Measurements from ENCODE around the gene ZNF619.
"Not testable (repeated sequence)": the region's sequence is repeated elsewhere in the genome, so short reads cannot be mapped to it uniquely, and the experiment has no call there.

Gene ZNF619

DNA sequence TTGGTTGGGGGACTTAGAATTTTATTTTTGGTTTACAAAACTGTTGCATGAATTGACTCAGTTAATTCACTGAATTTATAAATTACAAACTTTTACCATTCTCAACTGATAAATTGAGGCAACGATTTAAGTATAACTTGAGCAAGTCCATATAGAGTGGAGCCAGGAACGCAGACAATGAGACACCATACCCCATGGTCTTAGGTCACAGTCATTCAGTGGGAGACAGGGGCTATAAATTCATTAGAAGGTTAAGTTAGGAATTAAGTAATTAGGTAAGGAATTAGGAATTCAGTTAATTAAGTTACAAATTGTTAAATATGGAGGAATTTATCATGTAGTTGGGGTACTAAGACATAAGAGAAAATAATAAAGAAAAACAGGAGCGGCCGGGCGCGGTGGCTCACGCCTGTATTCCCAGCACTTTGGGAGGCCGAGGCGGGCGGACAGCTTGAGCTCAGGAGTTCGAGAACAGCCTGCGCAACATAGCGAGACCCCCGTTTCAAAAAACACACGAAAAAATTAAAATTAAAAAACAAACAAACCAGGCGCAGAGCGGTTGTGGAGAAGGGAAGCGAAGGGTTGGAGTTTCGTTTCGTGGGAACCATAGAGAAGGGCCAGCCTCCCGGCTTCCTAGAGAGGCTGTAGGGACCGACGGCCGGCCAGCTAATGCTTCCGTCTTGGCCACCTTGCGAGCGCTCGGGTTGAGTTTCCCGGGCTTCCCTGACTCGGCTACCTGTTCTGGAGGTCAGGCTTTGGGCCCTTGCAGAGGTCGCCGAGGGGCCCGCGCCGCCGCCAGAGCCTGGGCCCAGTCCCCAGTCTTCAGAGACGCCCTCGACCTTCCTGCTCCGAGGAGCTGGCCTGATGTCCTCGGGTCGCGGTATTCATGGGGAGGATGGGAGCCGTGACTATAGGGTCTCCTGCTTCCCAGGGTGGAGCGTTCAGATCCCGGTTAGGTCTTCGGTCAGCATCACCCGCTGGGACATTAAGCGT lies at the start of gene ZNF619:
TSS of gene ZNF619 (plus strand) at position 645 of the 993 bp plus-strand sequence. CDS start 858 bp downstream, outside the sequence.
- peak; percentile 75 for DNase-seq (ENCODE audit: low spot score)

DNA sequence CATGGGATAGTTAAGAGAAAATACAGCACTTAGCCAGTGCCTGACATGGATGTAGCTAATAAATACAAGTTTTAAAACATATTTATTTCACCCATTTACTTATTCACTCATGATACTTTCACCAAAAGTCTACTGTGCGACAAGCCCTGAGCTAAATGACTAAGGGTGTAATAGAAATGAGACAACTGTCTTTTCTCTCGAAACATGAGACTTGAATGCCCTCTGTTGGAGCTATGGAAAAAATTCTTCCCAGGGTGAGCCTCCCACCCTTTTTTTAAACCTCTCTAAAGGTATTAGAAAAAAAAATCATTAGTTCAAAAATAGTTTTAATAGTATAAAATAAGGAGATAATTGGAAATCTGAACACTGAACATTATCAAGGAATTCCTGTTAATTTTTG lies 44.1 kb upstream of the ZNF619 start:
- DNase-seq (ENCODE audit: low spot score): peak; percentile 19

DNA sequence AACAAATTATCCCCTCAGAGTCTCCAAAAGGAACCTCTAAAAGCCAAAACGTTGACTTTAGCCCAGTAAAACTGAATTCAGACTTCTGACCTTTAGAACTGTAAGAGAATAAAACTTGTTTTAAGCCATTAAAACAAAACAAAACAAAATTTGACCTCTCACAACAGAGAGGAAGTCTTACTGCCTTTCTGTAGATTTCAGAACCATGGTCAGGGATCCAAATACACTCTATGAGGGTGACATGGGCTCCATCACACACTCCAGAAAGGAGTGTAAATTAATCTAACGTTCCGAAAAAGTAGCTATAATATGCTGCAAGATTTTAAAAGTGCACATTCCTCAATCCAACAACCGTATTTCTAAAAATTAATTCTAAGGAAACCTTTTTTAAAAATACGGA lies 39.0 kb upstream of the ZNF619 start:
- no peak for DNase-seq (ENCODE audit: low spot score)

DNA sequence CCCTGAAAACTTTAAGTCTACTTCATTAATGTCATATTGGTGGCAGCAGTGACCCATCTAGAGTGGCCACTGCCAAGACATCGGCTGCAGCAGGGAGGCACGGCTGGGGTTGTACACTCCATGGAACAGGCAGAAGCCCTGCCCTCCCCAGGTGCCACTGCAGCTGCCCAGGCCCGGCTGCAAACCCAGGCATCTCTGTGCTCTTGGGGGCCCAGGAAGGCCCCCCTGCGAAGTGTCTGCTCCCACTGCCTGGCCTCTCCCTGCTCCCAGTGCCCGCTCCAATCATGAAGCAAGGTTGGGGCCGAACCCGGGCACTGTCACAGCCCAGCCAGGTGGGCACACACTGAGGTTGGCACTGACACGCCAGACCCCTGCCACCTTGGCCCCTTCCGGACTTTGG lies 31.9 kb upstream of the ZNF619 start:
- DNase-seq (ENCODE audit: low spot score): no peak

DNA sequence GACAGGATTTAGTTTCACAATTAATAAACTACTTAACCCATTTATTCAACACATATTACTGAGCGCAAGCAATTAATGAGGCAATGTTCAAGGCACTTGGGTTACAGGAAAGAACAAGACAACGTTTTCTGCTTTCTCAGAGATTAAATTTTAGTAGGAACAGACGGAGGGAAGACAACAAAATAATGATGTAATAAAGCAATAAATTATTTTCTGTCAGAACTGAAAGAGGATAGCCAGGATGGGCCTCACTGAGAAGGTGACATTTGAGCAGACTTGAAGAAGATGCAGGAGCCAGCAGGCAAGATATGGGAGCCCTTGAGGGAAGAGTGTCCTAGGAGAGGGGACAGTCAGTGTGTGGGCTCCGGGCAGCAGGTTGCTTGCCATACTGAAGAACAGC lies 31.0 kb upstream of the ZNF619 start:
- no peak for DNase-seq (ENCODE audit: low spot score)

DNA sequence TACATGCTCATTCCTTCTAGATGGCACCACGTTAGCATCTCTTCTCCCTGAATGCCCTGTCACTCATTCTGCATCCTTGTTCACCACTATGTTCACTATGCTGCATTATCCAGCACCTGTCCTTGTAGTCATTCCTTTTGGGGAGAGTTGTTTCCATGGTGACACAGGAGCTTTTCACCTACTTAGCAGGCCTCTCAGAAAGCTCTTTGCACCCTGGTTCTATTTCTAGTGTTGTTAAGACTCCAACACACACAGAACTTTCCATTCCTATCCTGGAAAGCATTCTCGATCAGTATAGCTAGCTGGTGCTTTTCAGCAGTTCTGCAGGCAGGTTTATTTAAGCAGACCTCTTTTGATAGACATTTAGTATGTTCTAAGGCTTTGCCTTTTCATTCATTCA lies 26.5 kb upstream of the ZNF619 start:
- DNase-seq (ENCODE audit: low spot score): no peak

DNA sequence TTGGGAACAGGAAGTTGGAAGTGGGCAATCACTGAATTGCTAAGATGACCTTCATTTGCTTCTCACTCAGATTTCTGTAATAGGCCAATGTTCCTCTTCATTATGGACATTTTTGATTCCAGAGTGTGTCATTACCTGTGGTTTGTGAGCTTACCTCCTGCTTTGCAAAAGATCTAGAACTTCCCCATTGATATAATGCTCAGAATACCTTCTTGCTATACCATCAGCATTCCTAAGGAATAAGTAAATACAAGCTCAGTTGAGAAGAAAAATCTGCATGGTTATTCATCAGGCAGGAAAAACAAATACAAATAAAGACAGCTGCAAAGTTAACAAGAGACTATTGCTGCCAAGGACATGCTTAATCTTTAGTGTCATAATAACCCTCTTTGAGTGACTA lies 25.4 kb upstream of the ZNF619 start:
- DNase-seq (ENCODE audit: low spot score): no peak

DNA sequence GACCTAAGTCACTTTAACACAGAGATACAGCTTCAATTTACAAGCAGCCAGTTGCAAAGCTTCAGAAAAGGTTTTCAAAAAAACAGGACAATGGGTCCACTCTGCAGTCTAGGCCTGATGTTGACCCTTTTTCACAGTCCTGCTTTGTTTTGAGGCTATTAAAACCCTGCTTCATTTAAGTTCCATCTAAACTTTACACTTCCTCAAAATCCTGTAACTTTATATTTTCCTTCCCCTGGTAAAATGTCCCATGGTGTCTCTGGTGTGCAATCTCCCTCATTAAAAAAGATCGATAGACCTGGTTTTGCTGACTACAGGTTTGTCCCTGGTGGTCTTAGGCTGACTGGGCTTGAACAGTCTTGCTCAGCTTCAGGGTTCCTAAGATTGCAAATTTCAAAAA lies 24.9 kb upstream of the ZNF619 start:
- no peak for DNase-seq (ENCODE audit: low spot score)

DNA sequence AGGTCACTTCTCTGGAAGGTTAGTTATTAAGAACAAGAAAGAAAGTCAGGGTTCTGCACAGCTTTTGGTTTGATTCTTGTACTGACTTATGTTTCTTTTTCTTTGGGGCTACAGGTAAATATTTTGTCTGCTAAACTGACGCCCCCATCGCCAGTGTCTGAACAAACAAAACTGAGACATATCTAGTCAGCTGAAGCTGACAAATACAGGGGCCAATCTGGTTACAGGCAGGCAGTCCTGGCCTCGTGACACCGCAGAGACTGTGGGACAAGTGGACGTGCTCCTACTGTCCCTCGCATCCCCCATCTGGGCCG lies 24.4 kb upstream of the ZNF619 start:
- no peak for DNase-seq (ENCODE audit: low spot score)

DNA sequence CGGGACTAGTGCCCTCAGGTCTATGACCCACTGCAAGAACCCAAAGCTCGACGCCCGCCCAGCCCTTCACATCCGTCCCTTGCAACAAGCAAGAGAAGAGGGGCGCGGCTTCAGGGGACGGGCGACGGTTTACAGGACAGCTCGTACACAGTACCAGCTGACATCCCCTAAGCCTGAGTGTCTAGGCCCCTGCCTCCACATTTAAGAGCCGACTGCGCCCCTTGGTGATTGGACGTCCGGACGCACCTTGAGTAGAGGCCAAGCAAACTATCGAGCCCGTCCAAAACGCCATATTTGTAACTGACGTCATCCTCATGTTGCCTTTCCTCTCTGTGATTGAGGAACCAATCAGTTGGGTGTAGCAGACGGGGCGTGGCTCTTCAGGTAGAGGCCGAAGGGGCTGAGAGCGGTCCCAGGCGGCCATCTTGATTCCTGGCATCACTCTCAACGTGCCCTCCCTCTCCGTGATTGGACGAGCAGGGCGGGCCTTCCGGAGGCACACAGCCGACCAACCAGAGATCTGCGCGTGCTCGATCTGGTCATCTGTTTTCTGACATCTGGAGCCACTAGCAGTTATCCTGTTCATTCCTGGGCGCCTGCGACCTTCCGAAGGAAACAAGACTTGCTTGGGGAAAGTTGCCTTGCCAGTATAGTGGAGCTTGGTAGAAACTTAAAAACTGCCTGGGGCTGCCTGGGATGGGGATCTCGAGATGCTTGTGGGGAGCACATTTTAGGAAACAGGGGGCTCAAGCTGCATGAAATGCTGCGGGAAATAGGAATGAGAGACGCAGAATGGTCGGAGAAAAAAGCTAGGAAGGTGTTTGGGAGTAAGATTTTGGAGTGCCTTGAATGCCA lies 23.8 kb upstream of the ZNF619 start:
- peak; percentile 99 for DNase-seq (ENCODE audit: low spot score)

DNA sequence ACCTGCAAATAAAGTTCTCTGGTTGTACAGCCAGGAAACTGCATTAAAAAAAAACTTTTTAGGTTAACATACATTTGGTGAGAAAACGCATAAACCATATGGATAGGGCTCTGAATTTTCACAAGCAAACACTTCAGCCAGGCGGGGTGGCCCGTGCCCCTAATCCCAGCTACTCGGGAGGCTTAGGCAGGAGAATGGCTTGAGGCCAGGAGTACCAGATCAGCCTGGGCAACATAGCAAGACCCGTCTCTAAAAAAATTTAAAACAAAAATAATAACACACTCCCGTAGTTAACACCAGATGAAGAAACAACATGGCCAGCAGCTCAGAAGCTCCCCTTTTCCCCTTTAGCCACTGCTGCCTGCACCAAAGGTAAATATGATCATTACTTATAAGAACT lies 23.0 kb upstream of the ZNF619 start:
- no peak for DNase-seq (ENCODE audit: low spot score)

DNA sequence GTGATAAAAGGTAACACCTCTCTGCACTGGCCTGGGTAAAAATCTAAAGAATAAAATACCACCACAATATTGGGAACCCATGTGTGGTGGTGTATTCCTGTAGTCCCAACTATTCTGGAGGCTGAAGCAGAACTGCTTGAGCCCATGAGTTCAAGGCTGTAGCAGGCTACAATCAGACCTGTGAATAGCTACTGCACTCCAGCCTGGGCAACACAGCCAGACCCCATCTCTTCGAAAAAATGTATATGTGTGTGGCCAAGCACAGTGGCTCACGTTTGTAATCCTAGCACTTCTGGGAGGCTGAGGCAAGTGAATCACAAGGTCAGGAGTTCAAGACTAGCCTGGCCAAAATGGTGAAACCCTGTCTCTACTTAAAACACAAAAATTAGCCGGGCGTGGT lies 21.6 kb upstream of the ZNF619 start:
- DNase-seq (ENCODE audit: low spot score): no peak

DNA sequence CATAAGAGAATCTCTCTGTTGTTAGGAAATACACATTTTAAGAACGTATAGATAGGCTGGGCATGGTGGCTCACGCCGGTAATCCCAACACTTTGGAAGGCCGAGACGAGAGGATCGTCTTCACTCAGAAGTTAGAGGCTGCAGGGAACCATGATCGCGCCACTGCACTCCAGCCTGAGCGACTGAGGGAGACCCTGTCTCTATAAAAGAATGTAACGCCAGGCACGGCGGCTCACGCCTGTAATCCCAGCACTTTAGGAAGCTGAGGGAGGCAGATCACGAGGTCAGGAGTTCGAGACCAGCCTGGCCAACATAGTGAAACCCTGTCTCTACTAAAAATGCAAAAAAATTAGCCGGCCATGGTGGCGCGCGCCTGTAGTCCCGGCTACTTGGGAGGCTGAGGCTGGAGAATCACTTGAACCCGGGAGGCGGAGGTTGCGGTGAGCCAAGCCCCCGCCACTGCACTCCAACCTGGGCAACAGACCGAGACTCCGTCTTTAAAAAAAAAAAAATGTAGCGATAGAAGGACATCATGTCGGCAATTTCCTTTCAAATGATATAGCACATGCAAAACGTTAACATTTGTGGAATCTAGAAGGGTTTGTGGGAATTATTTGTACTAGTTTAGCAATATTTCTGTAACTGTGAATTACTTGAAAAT lies 20.5 kb upstream of the ZNF619 start:
- no peak for DNase-seq (ENCODE audit: low spot score)

DNA sequence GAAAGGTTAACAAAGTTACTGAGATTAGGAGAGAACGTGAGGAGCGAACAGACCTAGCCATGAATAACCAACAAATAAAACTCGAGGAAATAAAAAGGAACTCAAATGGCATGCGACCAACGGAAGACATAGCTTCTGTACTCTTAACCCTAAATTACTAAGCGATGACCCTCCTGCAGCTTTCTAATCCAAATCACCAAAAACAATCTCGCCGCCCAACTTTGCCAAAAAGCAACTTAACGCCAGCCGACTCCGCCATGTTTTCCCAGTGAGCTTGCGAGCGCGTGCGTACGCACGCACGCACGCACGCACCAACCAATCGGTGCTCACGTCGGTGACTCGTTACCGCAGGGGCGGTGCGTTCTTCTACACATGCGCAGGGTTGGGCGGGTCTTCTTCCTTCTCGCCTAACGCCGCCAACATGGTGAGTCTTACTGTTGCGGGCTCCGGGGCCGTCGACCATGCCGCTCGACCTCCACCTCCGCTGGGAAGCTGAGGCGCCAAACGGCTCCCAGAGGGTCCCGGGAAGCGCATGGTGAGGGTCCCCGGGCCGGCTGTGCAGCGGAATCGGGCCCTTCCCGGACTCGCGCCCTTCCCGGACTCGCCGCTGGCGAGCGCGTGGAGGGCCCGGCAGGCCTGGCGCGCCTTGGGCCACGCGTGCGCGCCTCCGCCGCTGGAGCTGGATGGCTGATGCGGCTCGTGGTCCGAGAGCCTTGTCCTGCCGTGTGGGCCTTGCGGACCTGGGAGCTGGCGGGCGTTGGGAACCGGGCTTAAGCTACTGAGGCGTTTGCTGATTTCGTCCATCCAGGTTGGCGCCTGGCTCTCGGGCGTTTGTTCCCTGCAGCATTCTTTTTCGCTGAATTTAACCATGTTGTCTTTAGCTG lies 19.7 kb upstream of the ZNF619 start, which contains the start of gene RPL14:
TSS of gene RPL14 (plus strand) at position 400 of the 884 bp plus-strand sequence. CDS start at position 533, 133 bp downstream.
- peak; percentile 97 for DNase-seq (ENCODE audit: low spot score)

DNA sequence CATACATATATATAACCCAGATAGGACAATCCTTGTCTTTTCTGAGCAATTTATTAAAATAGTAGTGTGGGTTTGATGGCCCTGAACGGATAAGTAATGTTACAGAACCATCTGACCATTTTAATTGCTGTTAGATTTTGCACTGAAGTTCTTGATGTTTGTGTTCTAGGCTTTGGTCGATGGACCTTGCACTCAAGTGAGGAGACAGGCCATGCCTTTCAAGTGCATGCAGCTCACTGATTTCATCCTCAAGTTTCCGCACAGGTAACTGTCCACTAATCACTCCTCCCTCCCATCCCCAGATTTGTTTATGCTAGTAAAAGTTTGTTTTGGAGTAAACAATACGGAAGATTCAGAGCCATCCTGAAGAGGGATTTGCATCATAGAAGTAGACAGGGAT lies 18.4 kb upstream of the ZNF619 start:
- no peak for DNase-seq (ENCODE audit: low spot score)

DNA sequence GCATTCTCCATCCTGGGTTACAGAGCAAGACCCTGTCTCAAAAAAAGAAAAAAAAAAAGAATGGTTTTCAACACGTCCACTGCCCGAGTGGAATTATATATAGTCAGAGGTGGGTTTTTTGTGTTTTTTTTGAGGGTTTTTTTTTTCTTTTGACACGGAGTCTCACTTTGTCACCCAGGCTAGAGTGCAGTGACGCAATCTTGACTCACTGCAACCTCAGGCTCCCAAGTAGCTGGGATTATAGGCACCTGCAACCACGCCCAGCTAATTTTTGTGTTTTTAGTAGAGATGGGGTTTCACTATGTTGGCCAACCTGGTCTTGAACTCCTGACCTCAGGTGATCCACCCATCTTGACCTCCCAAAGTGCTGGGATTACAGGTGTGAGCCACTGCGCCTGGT lies 16.4 kb upstream of the ZNF619 start:
- not testable (repeated sequence) for DNase-seq (ENCODE audit: low spot score)

DNA sequence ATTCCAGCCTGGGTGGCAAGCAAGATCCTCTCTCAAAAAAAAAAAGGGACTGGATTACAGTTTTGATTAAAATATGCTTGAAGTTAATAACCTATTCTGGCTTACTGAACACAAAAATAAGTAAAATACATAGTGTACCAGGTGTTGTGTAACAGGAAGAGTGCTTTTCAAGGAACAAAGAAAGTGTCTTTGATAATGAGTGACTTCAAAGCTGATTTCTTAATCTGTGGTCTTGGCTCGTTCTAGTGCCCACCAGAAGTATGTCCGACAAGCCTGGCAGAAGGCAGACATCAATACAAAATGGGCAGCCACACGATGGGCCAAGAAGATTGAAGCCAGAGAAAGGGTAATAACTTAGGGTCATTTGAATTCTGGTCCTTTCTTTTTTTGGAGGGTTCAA lies 15.8 kb upstream of the ZNF619 start:
- DNase-seq (ENCODE audit: low spot score): no peak

DNA sequence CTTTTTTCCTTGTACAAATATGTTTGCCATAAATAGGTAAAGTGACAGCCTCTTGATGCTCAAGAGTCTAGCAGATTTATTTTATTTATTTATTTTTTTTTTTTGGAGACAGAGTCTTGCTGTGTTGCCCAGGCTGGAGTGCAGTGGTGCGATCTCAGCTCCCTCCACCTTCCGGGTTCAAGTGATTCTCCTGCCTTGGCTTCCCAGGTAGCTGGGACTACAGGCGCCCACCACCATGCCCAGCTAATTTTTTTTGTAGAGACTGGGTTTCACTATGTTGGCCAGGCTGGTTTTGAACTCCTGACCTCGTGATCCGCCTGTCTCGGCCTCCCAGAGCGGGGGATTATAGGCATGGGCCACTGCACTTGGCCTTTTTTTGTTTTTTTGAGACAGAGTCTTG lies 14.1 kb upstream of the ZNF619 start:
- not testable (repeated sequence) for DNase-seq (ENCODE audit: low spot score)

DNA sequence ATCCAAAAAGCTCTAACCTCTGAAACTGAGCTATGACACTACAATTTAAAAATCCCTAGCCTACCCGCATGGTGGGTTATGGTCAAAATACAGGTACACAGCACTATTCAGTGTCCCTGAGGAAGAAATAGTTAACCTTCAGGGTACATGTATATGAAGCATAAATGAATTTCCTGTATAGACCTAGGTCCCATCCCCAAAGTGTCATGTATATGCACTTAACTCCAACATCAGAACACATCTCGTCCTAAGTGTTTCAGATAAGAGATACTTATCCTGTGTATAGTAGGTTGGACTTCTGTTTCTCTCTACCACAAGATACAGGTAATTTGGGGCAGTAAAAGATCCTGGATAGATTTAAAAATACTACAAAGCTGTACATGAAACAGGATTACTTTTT lies 13.3 kb upstream of the ZNF619 start:
- no peak for DNase-seq (ENCODE audit: low spot score)

DNA sequence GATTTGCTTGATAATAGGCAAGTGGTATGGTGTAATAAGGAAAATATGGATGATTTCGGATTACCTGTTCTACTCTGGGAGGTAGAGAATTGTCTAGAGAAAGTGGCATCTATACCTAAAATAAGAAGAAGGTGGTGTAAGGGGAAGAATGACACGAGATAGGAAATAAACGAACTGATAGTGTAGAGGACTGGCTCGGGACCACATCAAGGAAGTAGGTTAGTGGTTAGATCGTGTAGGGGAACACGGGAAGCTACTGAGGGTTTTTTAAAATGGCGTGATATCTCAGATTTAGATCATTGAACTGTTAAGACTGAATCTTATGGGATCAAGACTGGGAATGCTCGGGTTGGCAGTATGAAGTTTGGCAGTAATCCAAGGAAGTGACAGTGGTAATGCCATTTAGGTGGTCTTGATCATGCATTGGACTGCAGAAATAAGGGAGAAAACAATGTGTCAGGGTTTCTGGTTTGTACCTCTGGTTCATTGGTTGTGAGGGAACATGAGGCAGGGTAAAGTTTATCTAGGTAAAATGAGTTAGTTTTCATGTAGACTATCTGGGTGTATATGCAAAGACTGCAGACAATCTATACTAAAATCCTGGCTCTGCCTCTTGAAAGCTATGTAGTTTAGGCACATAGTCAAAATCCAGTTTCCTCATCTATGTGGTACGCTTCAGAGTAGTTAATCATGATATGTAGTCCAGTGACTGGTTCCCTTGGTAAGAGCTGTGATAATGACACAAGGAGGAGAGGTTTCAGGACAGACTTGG lies 12.4 kb upstream of the ZNF619 start:
- no peak for DNase-seq (ENCODE audit: low spot score)

DNA sequence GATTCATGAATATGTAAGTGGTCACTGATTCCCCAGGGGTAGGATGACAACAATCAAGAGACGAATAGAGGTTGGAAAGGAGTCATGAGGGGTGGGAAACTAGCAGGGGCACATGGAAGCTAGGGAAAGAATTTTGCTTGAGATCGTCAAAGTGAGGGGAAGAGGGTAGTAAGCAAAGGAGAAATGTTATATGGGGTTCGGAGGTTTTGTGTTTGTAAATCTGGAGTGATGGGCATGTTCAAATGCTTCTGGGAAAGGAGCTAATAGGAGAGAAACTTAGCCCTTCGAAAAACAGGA lies 11.9 kb upstream of the ZNF619 start:
- DNase-seq (ENCODE audit: low spot score): no peak

Measured in COLO829 (cell line).